ENCODE results near the gene CTSZ. TPM values are rescaled to one million over a fixed set of nuclear protein-coding genes. Genes with fewer than 3 reads are reported as not detected.

The CTSZ gene
- total RNA-seq, 2 experiments from 2014 or later = 14.7 to 17.7 TPM

GRCh38 chr20:58987790-58988564 lies 19.1 kb downstream of the CTSZ start:
- peaks cover 31% of the 10 kb centered on the region for H3K4me1 Mint-ChIP-seq (ENCODE audit: low read depth)
- Histone ChIP-seq H3K27me3 (ENCODE audit: control insufficient read depth in 1 of 2, insufficient read depth in 2 of 2, low read length in 2 of 2) (no peaks in the 10 kb centered on the region), H3K36me3 (ENCODE audit: insufficient read depth, low read length) (peaks cover 72% of the 10 kb centered on the region), H3K4me3 (ENCODE audit: low read length) (no peak overlapping the region), H3K4me1 (ENCODE audit: insufficient read depth, low read length) (peaks cover 22% of the 10 kb centered on the region), H3K27ac (ENCODE audit: low read depth in 1 of 2, low read length in 2 of 2) (no peak overlapping the region), H3K9me3 (ENCODE audit: control insufficient read depth in 1 of 2, insufficient read depth in 1 of 2, low read length in 2 of 2) (no peaks in the 10 kb centered on the region)
- POLR2A ChIA-PET = no interaction called here
- H3K27ac Mint-ChIP-seq = no peak overlapping the region
- H3K27me3 Mint-ChIP-seq = no peaks in the 10 kb centered on the region
- CTCF ChIA-PET = no interaction called here
- DNase-seq = no peak
- no peak overlapping the region for H3K4me3 Mint-ChIP-seq
- no peak for ATAC-seq (ENCODE audit: poor library complexity)
- no peaks in the 10 kb centered on the region for H3K9me3 Mint-ChIP-seq
- TF ChIP-seq CTCF (IDR thresholded peaks at IDR 0.05) = no peak
- H3K36me3 Mint-ChIP-seq (ENCODE audit: low read depth) = peaks cover 84% of the 10 kb centered on the region
- intact Hi-C loops (cut with DNase I, micrococcal nuclease) = loop anchor here in 1 of 2 experiments (10.0 kb wide), 1 partner anchor 683 kb away; the partner anchor contains the start of gene RAB22A

GRCh38 chr20:58986968-58987517 lies 20.0 kb downstream of the CTSZ start:
- no peak for ATAC-seq (ENCODE audit: poor library complexity)
- no peak overlapping the region for H3K4me3 ChIP-seq (ENCODE audit: low read length)
- peaks cover 64% of the 10 kb centered on the region for H3K36me3 ChIP-seq (ENCODE audit: insufficient read depth, low read length)
- peaks cover 80% of the 10 kb centered on the region for H3K36me3 Mint-ChIP-seq (ENCODE audit: low read depth)
- intact Hi-C loops (cut with DNase I, micrococcal nuclease) = loop anchor here in 1 of 2 experiments (10.0 kb wide), 1 partner anchor 682 kb away; the partner anchor contains the start of gene RAB22A
- peaks cover 31% of the 10 kb centered on the region for H3K4me1 ChIP-seq (ENCODE audit: insufficient read depth, low read length)
- ChIA-PET POLR2A (interaction anchor here (0.8 kb wide), 1 partner anchor 45 kb away, joined by 3 read pairs; the partner anchor contains the start of gene ATP5F1E), CTCF (no interaction called here)
- H3K27me3 ChIP-seq (ENCODE audit: control insufficient read depth in 1 of 2, insufficient read depth in 2 of 2, low read length in 2 of 2) = no peaks in the 10 kb centered on the region
- H3K9me3 ChIP-seq (ENCODE audit: control insufficient read depth in 1 of 2, insufficient read depth in 1 of 2, low read length in 2 of 2) = no peaks in the 10 kb centered on the region
- H3K27ac Mint-ChIP-seq = peak overlapping the region; percentile 40
- H3K4me1 Mint-ChIP-seq (ENCODE audit: low read depth) = peaks cover 40% of the 10 kb centered on the region
- no peak for DNase-seq
- TF ChIP-seq CTCF (IDR thresholded peaks at IDR 0.05) = no peak
- no peaks in the 10 kb centered on the region for H3K27me3 Mint-ChIP-seq
- H3K27ac ChIP-seq (ENCODE audit: low read depth in 1 of 2, low read length in 2 of 2) = no peak overlapping the region
- no peak overlapping the region for H3K4me3 Mint-ChIP-seq
- H3K9me3 Mint-ChIP-seq = no peaks in the 10 kb centered on the region

- ATAC-seq (ENCODE audit: poor library complexity) (no peak), DNase-seq (no peak)
- ChIA-PET CTCF (no interaction called here), POLR2A (interaction anchor here (0.8 kb wide), 1 partner anchor 46 kb away, joined by 3 read pairs; the partner anchor contains the start of gene ATP5F1E)
- no peaks in the 10 kb centered on the region for H3K27me3 ChIP-seq (ENCODE audit: control insufficient read depth in 1 of 2, insufficient read depth in 2 of 2, low read length in 2 of 2)
- H3K27ac ChIP-seq (ENCODE audit: low read depth in 1 of 2, low read length in 2 of 2) = no peak overlapping the region
- TF ChIP-seq CTCF (IDR thresholded peaks at IDR 0.05) = no peak
- intact Hi-C loops (cut with DNase I, micrococcal nuclease) = loop anchor here in 1 of 2 experiments (10.0 kb wide), 1 partner anchor 682 kb away; the partner anchor contains the start of gene RAB22A
- Mint-ChIP-seq H3K27me3 (no peaks in the 10 kb centered on the region), H3K9me3 (no peaks in the 10 kb centered on the region), H3K4me3 (no peak overlapping the region), H3K27ac (peak overlapping the region; percentile 40), H3K4me1 (ENCODE audit: low read depth) (peaks cover 44% of the 10 kb centered on the region), H3K36me3 (ENCODE audit: low read depth) (peaks cover 74% of the 10 kb centered on the region)
- peaks cover 57% of the 10 kb centered on the region for H3K36me3 ChIP-seq (ENCODE audit: insufficient read depth, low read length)
- no peak overlapping the region for H3K4me3 ChIP-seq (ENCODE audit: low read length)
- no peaks in the 10 kb centered on the region for H3K9me3 ChIP-seq (ENCODE audit: control insufficient read depth in 1 of 2, insufficient read depth in 1 of 2, low read length in 2 of 2)
- peaks cover 36% of the 10 kb centered on the region for H3K4me1 ChIP-seq (ENCODE audit: insufficient read depth, low read length)
These were observed 20.6 kb downstream of the CTSZ start for GRCh38 chr20:58986286-58986967.
